MCF 10A (cell line): ENCODE data around the gene SLC47A2. TPM values are rescaled to one million over a fixed set of nuclear protein-coding genes. Genes with fewer than 3 reads are reported as not detected.

Experiments
- BruUV-seq: library from RNA; stranded (reverse); fragments of 400-500 nt; replicated peaks from 2 replicates; lab custom pipeline; 2021; lab: Mats Ljungman, UMichigan
- CTCF ChIA-PET: fragments of 300-600 bp; sonication (Branson Sonifier 250); formaldehyde crosslinking; extraction: SDS; loops from one replicate; lab custom pipeline; 2021; ENCODE audit warnings: antibody characterized with exemption, inconsistent platforms; lab: Yijun Ruan, JAX
- POLR2A ChIA-PET: fragments of 300-600, 350-650 bp; sonication (Branson Sonifier 250); formaldehyde crosslinking; extraction: SDS; loops from one replicate; lab custom pipeline; 2020; ENCODE audit warnings: antibody characterized with exemption, inconsistent platforms; lab: Yijun Ruan, JAX
- DNase-seq: peaks from one replicate; pipeline ENCODE4 v3.0.0-alpha.2; 2018; ENCODE audit not compliant: unreplicated experiment
- H3K27ac Mint-ChIP-seq: one replicate; pipeline ENCODE4 v1.8.0; 2022; ENCODE audit warnings: mild to moderate bottlenecking, low read depth, mixed read lengths; ENCODE audit not compliant: unreplicated experiment
- H3K27me3 Mint-ChIP-seq: one replicate; pipeline ENCODE4 v1.8.0; 2022; ENCODE audit warnings: mixed read lengths; ENCODE audit not compliant: insufficient read depth, unreplicated experiment
- H3K36me3 Mint-ChIP-seq: one replicate; pipeline ENCODE4 v1.8.0; 2022; ENCODE audit warnings: mild to moderate bottlenecking, moderate library complexity, mixed read lengths; ENCODE audit not compliant: insufficient read depth, unreplicated experiment
- H3K4me1 Mint-ChIP-seq: one replicate; pipeline ENCODE4 v1.8.0; 2022; ENCODE audit warnings: mixed read lengths; ENCODE audit not compliant: insufficient read depth, unreplicated experiment
- H3K4me3 Mint-ChIP-seq: one replicate; pipeline ENCODE4 v1.8.0; 2022; ENCODE audit warnings: mild to moderate bottlenecking, moderate library complexity, mixed read lengths; ENCODE audit not compliant: unreplicated experiment
- H3K9me3 Mint-ChIP-seq: one replicate; pipeline ENCODE4 v1.8.0; 2022; ENCODE audit warnings: mixed read lengths; ENCODE audit not compliant: unreplicated experiment
- CTCF ChIP-seq: fragments of 200-600 bp; IDR thresholded peaks from one replicate; pipeline ENCODE4 v1.8.0; 2022; ENCODE audit warnings: antibody characterized with exemption, mild to moderate bottlenecking; ENCODE audit not compliant: unreplicated experiment
- intact Hi-C: fragments of 100-400 bp; cut with micrococcal nuclease; formaldehyde crosslinking; loops from 2 replicates; pipeline ENCODE4 v1.14.1; 2022
- total RNA-seq: library from RNA; stranded (reverse); gene quantifications from 2 replicates; pipeline ENCODE4 v1.2.3, GENCODE V29; 2022

Gene SLC47A2
- total RNA-seq, 1 experiment from 2014 or later = 0.54 TPM

GRCh38 chr17:19708431-19709175, 7.8 kb downstream of the SLC47A2 start:
- H3K9me3 Mint-ChIP-seq = no peaks in the 10 kb centered on the region
- ChIA-PET CTCF (interaction anchor here (1.2 to 3.5 kb wide), 2 partner anchors 58 to 195 kb away, joined by 3 to 9 read pairs; no protein-coding TSS in a partner anchor), POLR2A (interaction anchor here (0.6 to 2.7 kb wide), 6 partner anchors 8 to 60 kb away, joined by 3 to 40 read pairs (median 8); partner anchors contain the start of genes ALDH3A2 and SLC47A2)
- no peak overlapping the region for H3K4me3 Mint-ChIP-seq
- no peak overlapping the region for H3K27ac Mint-ChIP-seq
- intact Hi-C loops = no loop called here
- no peaks in the 10 kb centered on the region for H3K27me3 Mint-ChIP-seq
- no peaks in the 10 kb centered on the region for H3K36me3 Mint-ChIP-seq
- DNase-seq = no peak
- no TSS peak for BruUV-seq
- H3K4me1 Mint-ChIP-seq = peaks cover 10% of the 10 kb centered on the region
- TF ChIP-seq CTCF = no peak

- no peak overlapping the region for H3K4me3 Mint-ChIP-seq
- H3K4me1 Mint-ChIP-seq = peaks cover 10% of the 10 kb centered on the region
- H3K27ac Mint-ChIP-seq = peak overlapping the region; percentile 27
- H3K27me3 Mint-ChIP-seq = no peaks in the 10 kb centered on the region
- BruUV-seq = no TSS peak
- no peaks in the 10 kb centered on the region for H3K9me3 Mint-ChIP-seq
- TF ChIP-seq CTCF = no peak
- H3K36me3 Mint-ChIP-seq = no peaks in the 10 kb centered on the region
- ChIA-PET CTCF (interaction anchor here (1.2 to 3.5 kb wide), 5 partner anchors 11 to 194 kb away, joined by 3 to 14 read pairs (median 9); no protein-coding TSS in a partner anchor), POLR2A (interaction anchor here (0.8 to 3.0 kb wide), 14 partner anchors 9 to 330 kb away, joined by 3 to 40 read pairs (median 10); partner anchors contain the start of genes ALDH3A1, ALDH3A2, MAPK7 and SLC47A2)
- DNase-seq = no peak
- intact Hi-C loops = no loop called here
Measured at GRCh38 chr17:19707728-19708221, 8.6 kb downstream of the SLC47A2 start.

- ChIA-PET CTCF (interaction anchor here (1.0 to 2.7 kb wide), 5 partner anchors 12 to 55 kb away, joined by 3 to 14 read pairs (median 7); no protein-coding TSS in a partner anchor), POLR2A (interaction anchor here (0.6 to 3.0 kb wide), 21 partner anchors 9 to 329 kb away, joined by 3 to 40 read pairs (median 5); partner anchors contain the start of genes ALDH3A1, ALDH3A2, MAPK7 and SLC47A2)
- DNase-seq = peak; percentile 87
- no peaks in the 10 kb centered on the region for H3K9me3 Mint-ChIP-seq
- no peaks in the 10 kb centered on the region for H3K36me3 Mint-ChIP-seq
- TF ChIP-seq CTCF = no peak
- H3K27ac Mint-ChIP-seq = peak overlapping the region; percentile 27
- no peak overlapping the region for H3K4me3 Mint-ChIP-seq
- intact Hi-C loops = no loop called here
- BruUV-seq = no TSS peak
- peaks cover 10% of the 10 kb centered on the region for H3K4me1 Mint-ChIP-seq
- no peaks in the 10 kb centered on the region for H3K27me3 Mint-ChIP-seq
Measured at GRCh38 chr17:19706791-19707727, 9.3 kb downstream of the SLC47A2 start.
